DND-41 (cell line): ENCODE results near the gene DYNC1I1.

Experiments
- EZH2 ChIP-seq: IDR thresholded peaks from 3 replicates; pipeline ENCODE4 v1.6.1; 2012; ENCODE audit warnings: borderline replicate concordance, low read depth, mild to moderate bottlenecking, moderate library complexity, low read length, inconsistent platforms; ENCODE audit not compliant: severe bottlenecking
- TF ChIP-seq, protein P1 (sequence below): IDR thresholded peaks from 2 replicates; pipeline ENCODE4 v1.5.1; 2012; ENCODE audit warnings: borderline replicate concordance, low read length, moderate library complexity, mild to moderate bottlenecking; ENCODE audit not compliant: poor library complexity, severe bottlenecking; ENCODE audit errors: extremely low read depth

GRCh38 chr7:95874541-95875265, 102.3 kb downstream of the DYNC1I1 start:
- TF ChIP-seq, protein P1, sequence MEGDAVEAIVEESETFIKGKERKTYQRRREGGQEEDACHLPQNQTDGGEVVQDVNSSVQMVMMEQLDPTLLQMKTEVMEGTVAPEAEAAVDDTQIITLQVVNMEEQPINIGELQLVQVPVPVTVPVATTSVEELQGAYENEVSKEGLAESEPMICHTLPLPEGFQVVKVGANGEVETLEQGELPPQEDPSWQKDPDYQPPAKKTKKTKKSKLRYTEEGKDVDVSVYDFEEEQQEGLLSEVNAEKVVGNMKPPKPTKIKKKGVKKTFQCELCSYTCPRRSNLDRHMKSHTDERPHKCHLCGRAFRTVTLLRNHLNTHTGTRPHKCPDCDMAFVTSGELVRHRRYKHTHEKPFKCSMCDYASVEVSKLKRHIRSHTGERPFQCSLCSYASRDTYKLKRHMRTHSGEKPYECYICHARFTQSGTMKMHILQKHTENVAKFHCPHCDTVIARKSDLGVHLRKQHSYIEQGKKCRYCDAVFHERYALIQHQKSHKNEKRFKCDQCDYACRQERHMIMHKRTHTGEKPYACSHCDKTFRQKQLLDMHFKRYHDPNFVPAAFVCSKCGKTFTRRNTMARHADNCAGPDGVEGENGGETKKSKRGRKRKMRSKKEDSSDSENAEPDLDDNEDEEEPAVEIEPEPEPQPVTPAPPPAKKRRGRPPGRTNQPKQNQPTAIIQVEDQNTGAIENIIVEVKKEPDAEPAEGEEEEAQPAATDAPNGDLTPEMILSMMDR, result no peak
- TF ChIP-seq EZH2, result no peak
